CD14-positive monocyte (primary cell): ENCODE measurements around the gene NLRP14. TPM values are rescaled to one million over a fixed set of nuclear protein-coding genes. Genes with fewer than 3 reads are reported as not detected.

Experiments used
- DNase-seq, 3 donors: peaks; one replicate each; pipeline ENCODE4 v3.0.0-alpha.2; 2011 to 2022
- H2AFZ ChIP-seq: 2 replicates; pipeline ENCODE4 v1.6.0; 2012; ENCODE audit warnings: mild to moderate bottlenecking, low read depth, low read length, inconsistent platforms; ENCODE audit not compliant: insufficient read depth, poor library complexity, severe bottlenecking
- H3K27ac ChIP-seq, 2 donors: 1 replicate in 1 of 2; 2 replicates in 1 of 2; pipeline ENCODE4 v1.5.1; 2012 to 2013; ENCODE audit warnings: low read length in 2 of 2, control low read depth in 1 of 2, inconsistent platforms in 1 of 2, low read depth in 1 of 2, mild to moderate bottlenecking in 1 of 2
- H3K27me3 ChIP-seq, 2 donors: one replicate each; pipeline versions ENCODE4 v1.6.0 to v1.6.1; 2011 to 2013; ENCODE audit warnings: low read length in 2 of 2; ENCODE audit not compliant: control insufficient read depth in 2 of 2, insufficient read depth in 2 of 2
- H3K36me3 ChIP-seq, 2 donors: replicated peaks in 1 of 2; 1 replicate in 1 of 2; 2 replicates in 1 of 2; pipeline versions ENCODE4 v1.5.1 to v1.6.1; 2012 to 2013; ENCODE audit warnings: low read length in 2 of 2, control low read depth in 1 of 2, inconsistent platforms in 1 of 2, mild to moderate bottlenecking in 1 of 2; ENCODE audit not compliant: insufficient read depth in 2 of 2, control insufficient read depth in 1 of 2
- H3K4me1 ChIP-seq, 2 donors: 1 replicate in 1 of 2; 2 replicates in 1 of 2; pipeline versions ENCODE4 v1.5.1 to v1.6.1; 2012 to 2013; ENCODE audit warnings: low read length in 2 of 2, control low read depth in 1 of 2, inconsistent platforms in 1 of 2, mild to moderate bottlenecking in 1 of 2, moderate library complexity in 1 of 2; ENCODE audit not compliant: insufficient read depth in 2 of 2, control insufficient read depth in 1 of 2
- H3K4me2 ChIP-seq: replicated peaks from 2 replicates; pipeline ENCODE3; 2012; ENCODE audit warnings: low read length, moderate library complexity, mild to moderate bottlenecking; ENCODE audit not compliant: poor library complexity, severe bottlenecking; ENCODE audit errors: extremely low read depth
- H3K4me3 ChIP-seq, 3 experiments: fragments of 200-600 bp in 1 of 3; sonication (generic) in 1 of 3; replicated peaks in 1 of 3; 1 replicate in 2 of 3; 2 replicates in 1 of 3; pipeline ENCODE4 v1.5.1; 2011 to 2013; ENCODE audit warnings: low read length in 3 of 3, mild to moderate bottlenecking in 3 of 3, control low read depth in 2 of 3, low read depth in 2 of 3, inconsistent platforms in 1 of 3, moderate library complexity in 1 of 3
- H3K79me2 ChIP-seq: 2 replicates; pipeline ENCODE4 v1.6.0; 2012; ENCODE audit warnings: mild to moderate bottlenecking, control low read depth, inconsistent platforms, low read length, moderate library complexity; ENCODE audit not compliant: insufficient read depth
- H3K9ac ChIP-seq: 2 replicates; pipeline ENCODE4 v1.6.0; 2017; ENCODE audit warnings: low read length, mild to moderate bottlenecking; ENCODE audit not compliant: insufficient read depth, poor library complexity, severe bottlenecking
- H3K9me3 ChIP-seq, 2 donors: replicated peaks in 1 of 2; 1 replicate in 1 of 2; 2 replicates in 1 of 2; pipeline versions ENCODE4 v1.5.1 to v1.6.1; 2012 to 2013; ENCODE audit warnings: low read length in 2 of 2, control low read depth in 1 of 2; ENCODE audit not compliant: control insufficient read depth in 1 of 2, insufficient read depth in 1 of 2
- H4K20me1 ChIP-seq: 2 replicates; pipeline ENCODE4 v1.6.0; 2012; ENCODE audit warnings: mild to moderate bottlenecking, low read length, control low read depth, moderate library complexity; ENCODE audit not compliant: insufficient read depth
- H3K27ac Mint-ChIP-seq, 7 donors: one replicate each; pipeline ENCODE4 v1.8.0; 2020; ENCODE audit warnings: mild to moderate bottlenecking in 7 of 7, mixed read lengths in 7 of 7, moderate library complexity in 6 of 7, inconsistent platforms in 2 of 7
- H3K27me3 Mint-ChIP-seq, 3 donors: one replicate each; pipeline ENCODE4 v1.8.0; 2021 to 2022; ENCODE audit warnings: low read depth in 3 of 3, mild to moderate bottlenecking in 3 of 3, mixed read lengths in 3 of 3, moderate library complexity in 3 of 3, inconsistent platforms in 1 of 3
- H3K36me3 Mint-ChIP-seq, 2 donors: one replicate each; pipeline ENCODE4 v1.8.0; 2020; ENCODE audit warnings: mixed read lengths in 2 of 2, inconsistent platforms in 1 of 2, mild to moderate bottlenecking in 1 of 2
- H3K4me1 Mint-ChIP-seq: one replicate; pipeline ENCODE4 v1.8.0; 2020; ENCODE audit warnings: mild to moderate bottlenecking, mixed read lengths
- H3K4me3 Mint-ChIP-seq, 2 donors: one replicate each; pipeline ENCODE4 v1.8.0; 2020; ENCODE audit warnings: mild to moderate bottlenecking in 2 of 2, mixed read lengths in 2 of 2, moderate library complexity in 1 of 2
- H3K9me3 Mint-ChIP-seq, 7 donors: one replicate each; pipeline ENCODE4 v1.8.0; 2020 to 2022; ENCODE audit warnings: mixed read lengths in 7 of 7, mild to moderate bottlenecking in 6 of 7, moderate library complexity in 6 of 7, inconsistent platforms in 2 of 7
- CTCF ChIP-seq: fragments of 200-600 bp; IDR thresholded peaks from one replicate; pipeline ENCODE4 v1.8.0; 2022; ENCODE audit warnings: antibody characterized with exemption, mild to moderate bottlenecking
- WGBS: methylation state at CpG from one replicate; pipeline ENCODE4 v1.1.5; 2013; ENCODE audit warnings: missing lambda C conversion rate; ENCODE audit not compliant: insufficient coverage; 5-methylcytosine and 5-hydroxymethylcytosine counted together
- intact Hi-C, 2 donors: fragments of 100-400 bp; cut with micrococcal nuclease; formaldehyde crosslinking; loops; one replicate each; pipeline versions ENCODE4 v1.15.0 to v1.15.1; 2023
- polyA plus RNA-seq, 3 donors: library from polyadenylated mRNA; depleted of rRNA in 1 of 3; unstranded in 2 of 3; stranded (reverse) in 1 of 3; fragments of 300-500 nt in 2 of 3; fragments of >200 nt in 1 of 3; fragmentation: Illumina TruSeq in 2 of 3; gene quantifications; 1 replicate in 2 of 3; 2 replicates in 1 of 3; pipeline ENCODE4 v1.2.3, GENCODE V29; 2012 to 2021

NLRP14 gene
- polyA plus RNA-seq, 3 donors = not detected

GRCh38 chr11:7088921-7089320 lies 68.6 kb downstream of the NLRP14 start, which contains the start of gene RBMXL2:
RBMXL2 (plus strand) TSS chr11:7088998; CDS start chr11:7089121, 123 bp downstream.
- Mint-ChIP-seq H3K9me3 (peaks cover 3 to 11% (median 9%) of the 10 kb centered on the region in 7 donors), H3K27me3 (peaks cover 1 to 26% (median 7%) of the 10 kb centered on the region in 3 donors), H3K4me3 (peak within 1 kb of the TSS in 1 of 2 donors; percentile 8), H3K27ac (no peak within 1 kb of the TSS), H3K4me1 (no peaks in the 10 kb centered on the region), H3K36me3 (no peaks in the 10 kb centered on the region)
- Histone ChIP-seq H2AFZ (no peak within 1 kb of the TSS), H4K20me1 (no peaks in the 10 kb centered on the region), H3K4me1 (no peaks in the 10 kb centered on the region), H3K36me3 (no peaks in the 10 kb centered on the region), H3K4me3 (no peak within 1 kb of the TSS), H3K27me3 (peaks cover 0 to 32% of the 10 kb centered on the region in 2 donors), H3K27ac (no peak within 1 kb of the TSS), H3K9me3 (peaks cover 6 to 12% of the 10 kb centered on the region in 2 donors), H3K9ac (no peak within 1 kb of the TSS), H3K4me2 (no peak within 1 kb of the TSS), H3K79me2 (no peaks in the 10 kb centered on the region)
- no peak for TF ChIP-seq CTCF
- no peak for DNase-seq
- WGBS = 80% methylated on average over 45 of the region's 45 CpGs
- intact Hi-C loops = no loop called here

GRCh38 chr11:7089328-7090251 lies 69.3 kb downstream of the NLRP14 start:
- intact Hi-C loops = loop anchor here (10.0 kb wide), 3 partner anchors 355 to 605 kb away; no protein-coding TSS in a partner anchor
- Histone ChIP-seq H3K4me3 (no peak overlapping the region), H3K4me2 (no peak overlapping the region), H3K36me3 (no peaks in the 10 kb centered on the region), H4K20me1 (no peaks in the 10 kb centered on the region), H3K27me3 (peaks cover 0 to 32% of the 10 kb centered on the region in 2 donors), H3K9ac (no peak overlapping the region), H2AFZ (no peak overlapping the region), H3K9me3 (peaks cover 6 to 12% of the 10 kb centered on the region in 2 donors), H3K4me1 (no peaks in the 10 kb centered on the region), H3K27ac (no peak overlapping the region), H3K79me2 (no peaks in the 10 kb centered on the region)
- peaks cover 1 to 30% (median 7%) of the 10 kb centered on the region in 3 donors for H3K27me3 Mint-ChIP-seq
- 84% methylated on average over 108 of the region's 111 CpGs for WGBS
- no peak for DNase-seq
- H3K36me3 Mint-ChIP-seq = no peaks in the 10 kb centered on the region
- H3K4me1 Mint-ChIP-seq = no peaks in the 10 kb centered on the region
- peaks cover 3 to 11% (median 9%) of the 10 kb centered on the region in 7 donors for H3K9me3 Mint-ChIP-seq
- no peak overlapping the region for H3K4me3 Mint-ChIP-seq
- TF ChIP-seq CTCF = no peak
- no peak overlapping the region for H3K27ac Mint-ChIP-seq
